ENCODE data around the gene ADORA2A. TPM values are rescaled to one million over a fixed set of nuclear protein-coding genes. Genes with fewer than 3 reads are reported as not detected.

The ADORA2A gene
- total RNA-seq, 1 donor from 2014 or later: under 0.01 TPM

DNA sequence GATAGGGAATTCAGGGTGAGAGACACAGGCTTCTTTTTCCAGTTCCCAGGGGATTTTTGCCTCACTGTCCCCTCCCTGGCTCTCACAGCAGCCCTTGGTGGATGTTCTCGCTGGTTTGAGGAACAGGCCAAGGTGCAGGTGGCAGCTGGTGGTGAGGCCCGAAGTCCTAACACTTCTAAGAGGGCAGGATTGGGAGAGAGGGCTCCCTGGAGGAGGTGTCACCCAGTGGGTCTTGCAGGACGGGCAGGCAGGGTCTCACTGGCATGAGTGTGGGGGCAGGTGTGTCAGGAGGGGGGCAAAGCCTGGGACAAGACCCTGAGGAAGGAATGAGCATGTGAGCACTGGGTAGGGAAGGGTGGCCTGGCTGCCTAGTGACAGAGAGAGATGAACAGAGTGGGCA lies 9.2 kb downstream of the ADORA2A start:
- FAIRE-seq (no peak), DNase-seq (ENCODE audit: low read depth) (no peak)
- Histone ChIP-seq H3K36me3 (ENCODE audit: control insufficient read depth, insufficient read depth, low read length) (no peaks in the 10 kb centered on the region), H3K27me3 (ENCODE audit: control insufficient read depth, insufficient read depth, low read length) (no peaks in the 10 kb centered on the region), H3K4me3 (ENCODE audit: low read depth, low read length) (no peak overlapping the region)
- TF ChIP-seq, protein P1, sequence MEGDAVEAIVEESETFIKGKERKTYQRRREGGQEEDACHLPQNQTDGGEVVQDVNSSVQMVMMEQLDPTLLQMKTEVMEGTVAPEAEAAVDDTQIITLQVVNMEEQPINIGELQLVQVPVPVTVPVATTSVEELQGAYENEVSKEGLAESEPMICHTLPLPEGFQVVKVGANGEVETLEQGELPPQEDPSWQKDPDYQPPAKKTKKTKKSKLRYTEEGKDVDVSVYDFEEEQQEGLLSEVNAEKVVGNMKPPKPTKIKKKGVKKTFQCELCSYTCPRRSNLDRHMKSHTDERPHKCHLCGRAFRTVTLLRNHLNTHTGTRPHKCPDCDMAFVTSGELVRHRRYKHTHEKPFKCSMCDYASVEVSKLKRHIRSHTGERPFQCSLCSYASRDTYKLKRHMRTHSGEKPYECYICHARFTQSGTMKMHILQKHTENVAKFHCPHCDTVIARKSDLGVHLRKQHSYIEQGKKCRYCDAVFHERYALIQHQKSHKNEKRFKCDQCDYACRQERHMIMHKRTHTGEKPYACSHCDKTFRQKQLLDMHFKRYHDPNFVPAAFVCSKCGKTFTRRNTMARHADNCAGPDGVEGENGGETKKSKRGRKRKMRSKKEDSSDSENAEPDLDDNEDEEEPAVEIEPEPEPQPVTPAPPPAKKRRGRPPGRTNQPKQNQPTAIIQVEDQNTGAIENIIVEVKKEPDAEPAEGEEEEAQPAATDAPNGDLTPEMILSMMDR (IDR thresholded peaks at IDR 0.05; ENCODE audit: insufficient read depth, low read length, severe bottlenecking): no peak

DNA sequence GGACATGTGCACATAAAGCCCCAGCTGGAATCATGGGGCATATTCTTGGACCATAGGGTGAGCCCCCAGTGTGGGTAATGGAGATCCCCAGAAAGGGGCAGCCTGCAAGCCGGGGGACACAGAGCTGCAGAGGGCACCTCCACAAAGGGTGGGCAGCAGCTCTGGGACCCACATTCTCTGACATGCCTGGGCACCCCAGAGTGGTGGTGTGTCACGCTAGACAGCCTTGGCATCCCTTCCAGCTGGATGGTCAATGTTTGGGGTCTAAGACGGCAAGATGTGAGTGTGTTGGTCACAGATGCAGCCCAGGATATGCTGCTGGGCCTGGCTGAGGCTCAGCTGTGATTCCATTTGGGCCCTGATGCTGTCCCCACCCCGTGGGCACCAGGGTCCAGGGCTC lies 9.7 kb downstream of the ADORA2A start:
- DNase-seq (ENCODE audit: low read depth) (no peak), FAIRE-seq (no peak)
- Histone ChIP-seq H3K4me3 (ENCODE audit: low read depth, low read length) (no peak overlapping the region), H3K36me3 (ENCODE audit: control insufficient read depth, insufficient read depth, low read length) (no peaks in the 10 kb centered on the region), H3K27me3 (ENCODE audit: control insufficient read depth, insufficient read depth, low read length) (no peaks in the 10 kb centered on the region)
- TF ChIP-seq, protein P1 (IDR thresholded peaks at IDR 0.05; ENCODE audit: insufficient read depth, low read length, severe bottlenecking): no peak

DNA sequence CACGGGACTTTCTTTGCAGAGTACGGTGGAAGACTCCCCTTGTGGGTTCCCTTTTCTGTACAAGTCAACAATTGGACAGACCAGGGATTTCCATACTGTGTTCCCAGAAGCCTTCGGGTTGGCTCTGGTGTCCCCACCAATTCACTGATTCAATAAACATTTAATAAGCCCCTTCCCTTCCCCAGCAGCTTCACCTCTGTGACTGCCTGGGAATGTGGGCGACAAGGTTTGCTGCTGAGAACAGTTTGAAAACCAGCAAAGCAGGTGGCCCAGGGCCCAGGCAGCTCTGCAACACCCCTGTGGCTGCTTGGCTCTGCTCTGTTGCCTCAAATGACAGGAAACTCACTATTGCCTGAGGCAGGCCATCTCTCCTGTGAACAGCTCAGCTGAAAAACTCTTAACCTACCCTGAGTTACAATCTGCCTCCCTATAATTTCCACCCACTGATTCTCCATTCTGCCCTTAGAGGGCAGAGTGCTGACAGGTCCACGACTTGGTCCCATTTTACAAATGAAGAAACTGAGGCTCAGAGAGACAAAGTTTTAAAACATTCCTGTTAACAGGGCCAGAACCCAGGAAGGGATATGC lies 10.4 kb downstream of the ADORA2A start:
- H3K36me3 ChIP-seq (ENCODE audit: control insufficient read depth, insufficient read depth, low read length): no peaks in the 10 kb centered on the region
- FAIRE-seq: no peak
- TF ChIP-seq, protein P1 (IDR thresholded peaks at IDR 0.05; ENCODE audit: insufficient read depth, low read length, severe bottlenecking): peak; percentile 14
- H3K27me3 ChIP-seq (ENCODE audit: control insufficient read depth, insufficient read depth, low read length): no peaks in the 10 kb centered on the region
- DNase-seq (ENCODE audit: low read depth): peak; percentile 39
- H3K4me3 ChIP-seq (ENCODE audit: low read depth, low read length): no peak overlapping the region

DNA sequence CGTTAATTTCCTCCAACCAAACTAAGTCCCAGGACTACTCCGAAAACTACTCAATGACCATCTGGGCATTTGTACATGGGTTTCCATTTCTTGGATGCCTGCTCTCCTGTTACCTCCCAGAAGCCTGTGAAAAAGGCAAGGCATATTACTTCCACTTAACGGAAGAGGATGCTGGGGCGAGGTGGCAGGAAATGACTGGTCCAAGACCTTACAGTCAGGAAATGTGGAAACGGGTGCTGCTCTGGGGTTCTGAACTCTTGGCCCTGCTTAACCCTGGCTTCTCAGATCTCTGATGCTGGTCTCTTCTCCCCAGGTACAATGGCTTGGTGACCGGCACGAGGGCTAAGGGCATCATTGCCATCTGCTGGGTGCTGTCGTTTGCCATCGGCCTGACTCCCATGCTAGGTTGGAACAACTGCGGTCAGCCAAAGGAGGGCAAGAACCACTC lies 12.9 kb downstream of the ADORA2A start:
- H3K4me3 ChIP-seq (ENCODE audit: low read depth, low read length): no peak overlapping the region
- no peak for DNase-seq (ENCODE audit: low read depth)
- TF ChIP-seq, protein P1 (IDR thresholded peaks at IDR 0.05; ENCODE audit: insufficient read depth, low read length, severe bottlenecking): no peak
- no peaks in the 10 kb centered on the region for H3K36me3 ChIP-seq (ENCODE audit: control insufficient read depth, insufficient read depth, low read length)
- no peak for FAIRE-seq
- no peaks in the 10 kb centered on the region for H3K27me3 ChIP-seq (ENCODE audit: control insufficient read depth, insufficient read depth, low read length)

DNA sequence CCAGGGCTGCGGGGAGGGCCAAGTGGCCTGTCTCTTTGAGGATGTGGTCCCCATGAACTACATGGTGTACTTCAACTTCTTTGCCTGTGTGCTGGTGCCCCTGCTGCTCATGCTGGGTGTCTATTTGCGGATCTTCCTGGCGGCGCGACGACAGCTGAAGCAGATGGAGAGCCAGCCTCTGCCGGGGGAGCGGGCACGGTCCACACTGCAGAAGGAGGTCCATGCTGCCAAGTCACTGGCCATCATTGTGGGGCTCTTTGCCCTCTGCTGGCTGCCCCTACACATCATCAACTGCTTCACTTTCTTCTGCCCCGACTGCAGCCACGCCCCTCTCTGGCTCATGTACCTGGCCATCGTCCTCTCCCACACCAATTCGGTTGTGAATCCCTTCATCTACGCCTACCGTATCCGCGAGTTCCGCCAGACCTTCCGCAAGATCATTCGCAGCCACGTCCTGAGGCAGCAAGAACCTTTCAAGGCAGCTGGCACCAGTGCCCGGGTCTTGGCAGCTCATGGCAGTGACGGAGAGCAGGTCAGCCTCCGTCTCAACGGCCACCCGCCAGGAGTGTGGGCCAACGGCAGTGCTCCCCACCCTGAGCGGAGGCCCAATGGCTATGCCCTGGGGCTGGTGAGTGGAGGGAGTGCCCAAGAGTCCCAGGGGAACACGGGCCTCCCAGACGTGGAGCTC lies 13.5 kb downstream of the ADORA2A start:
- H3K27me3 ChIP-seq (ENCODE audit: control insufficient read depth, insufficient read depth, low read length): peaks cover 2% of the 10 kb centered on the region
- FAIRE-seq: no peak
- H3K36me3 ChIP-seq (ENCODE audit: control insufficient read depth, insufficient read depth, low read length): no peaks in the 10 kb centered on the region
- DNase-seq (ENCODE audit: low read depth): no peak
- TF ChIP-seq, protein P1 (IDR thresholded peaks at IDR 0.05; ENCODE audit: insufficient read depth, low read length, severe bottlenecking): no peak
- no peak overlapping the region for H3K4me3 ChIP-seq (ENCODE audit: low read depth, low read length)

Measured in bronchial epithelial cell (primary cell).